ENCODE results near the gene EGFR. TPM values are rescaled to one million over a fixed set of nuclear protein-coding genes. Genes with fewer than 3 reads are reported as not detected.

Gene EGFR
- total RNA-seq, 4 donors from 2014 or later = 224 to 292 (median 233) TPM

DNA sequence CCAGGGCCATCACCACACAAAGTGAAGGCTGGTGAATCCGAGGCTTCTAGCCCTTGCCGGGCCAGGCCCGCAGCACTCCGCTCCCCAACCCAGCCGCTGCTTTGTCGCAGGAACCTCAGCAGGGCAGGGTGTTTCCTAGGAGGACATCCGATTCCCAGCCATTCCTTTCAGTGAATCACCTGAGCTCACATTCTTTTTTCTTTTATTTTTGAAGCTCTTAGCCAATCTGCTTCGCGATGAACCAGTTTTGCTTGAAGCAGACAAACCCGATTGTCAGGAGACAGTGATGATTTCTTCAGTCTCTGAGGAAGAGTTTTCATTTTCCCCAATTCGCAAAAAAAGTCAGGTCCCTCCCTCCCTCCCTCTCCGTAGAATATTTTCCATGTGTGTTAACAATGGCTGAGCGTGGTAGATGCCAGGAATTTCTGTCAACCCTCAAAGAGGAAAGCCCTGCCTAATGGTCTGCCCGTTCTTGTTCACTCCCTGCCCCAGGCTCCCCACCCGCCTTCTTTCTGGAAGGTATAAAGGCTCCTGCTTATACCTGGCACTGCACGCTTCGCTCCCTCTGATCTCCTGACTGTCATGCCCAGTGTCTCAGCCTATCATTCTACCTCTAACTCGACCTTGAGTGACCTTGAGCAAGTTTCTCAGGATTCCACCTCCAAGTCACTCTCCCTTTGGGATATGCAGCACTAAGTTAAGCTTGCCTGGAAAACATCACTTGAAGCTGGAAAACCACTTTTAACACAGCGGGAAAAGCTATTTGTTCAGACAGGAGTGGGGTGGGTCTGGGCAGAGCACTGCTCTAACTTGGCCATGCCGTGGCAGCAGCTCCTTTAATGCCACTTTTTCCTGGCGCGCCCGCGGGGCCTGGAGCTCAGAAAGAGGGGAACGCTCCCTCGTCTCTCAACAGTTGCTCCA lies 35.1 kb downstream of the EGFR start:
- 28 to 39% methylated on average over 26 of the region's 26 CpGs for WGBS, 2 donors
- no peak overlapping the region for H3K4me3 ChIP-seq (ENCODE audit: low read depth, poor library complexity, severe bottlenecking)
- intact Hi-C loops (cut with DNase I; ENCODE audit: low total_unique reads) = no loop called here
- DNase-seq (ENCODE audit: low spot score in 2 of 2) = no peak
- no peak for TF ChIP-seq POLR2A (IDR thresholded peaks at IDR 0.05)
- TF ChIP-seq, protein P1, sequence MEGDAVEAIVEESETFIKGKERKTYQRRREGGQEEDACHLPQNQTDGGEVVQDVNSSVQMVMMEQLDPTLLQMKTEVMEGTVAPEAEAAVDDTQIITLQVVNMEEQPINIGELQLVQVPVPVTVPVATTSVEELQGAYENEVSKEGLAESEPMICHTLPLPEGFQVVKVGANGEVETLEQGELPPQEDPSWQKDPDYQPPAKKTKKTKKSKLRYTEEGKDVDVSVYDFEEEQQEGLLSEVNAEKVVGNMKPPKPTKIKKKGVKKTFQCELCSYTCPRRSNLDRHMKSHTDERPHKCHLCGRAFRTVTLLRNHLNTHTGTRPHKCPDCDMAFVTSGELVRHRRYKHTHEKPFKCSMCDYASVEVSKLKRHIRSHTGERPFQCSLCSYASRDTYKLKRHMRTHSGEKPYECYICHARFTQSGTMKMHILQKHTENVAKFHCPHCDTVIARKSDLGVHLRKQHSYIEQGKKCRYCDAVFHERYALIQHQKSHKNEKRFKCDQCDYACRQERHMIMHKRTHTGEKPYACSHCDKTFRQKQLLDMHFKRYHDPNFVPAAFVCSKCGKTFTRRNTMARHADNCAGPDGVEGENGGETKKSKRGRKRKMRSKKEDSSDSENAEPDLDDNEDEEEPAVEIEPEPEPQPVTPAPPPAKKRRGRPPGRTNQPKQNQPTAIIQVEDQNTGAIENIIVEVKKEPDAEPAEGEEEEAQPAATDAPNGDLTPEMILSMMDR (IDR thresholded peaks at IDR 0.05) = no peak

GRCh38 chr7:55054758-55055157 lies 35.9 kb downstream of the EGFR start:
- 66 to 72% methylated on average over 9 of the region's 9 CpGs for WGBS, 2 donors
- no peak overlapping the region for H3K4me3 ChIP-seq (ENCODE audit: low read depth, poor library complexity, severe bottlenecking)
- intact Hi-C loops (cut with DNase I; ENCODE audit: low total_unique reads) = no loop called here
- DNase-seq (ENCODE audit: low spot score in 2 of 2) = no peak
- no peak for TF ChIP-seq POLR2A (IDR thresholded peaks at IDR 0.05)
- TF ChIP-seq, protein P1 (IDR thresholded peaks at IDR 0.05) = no peak

DNA sequence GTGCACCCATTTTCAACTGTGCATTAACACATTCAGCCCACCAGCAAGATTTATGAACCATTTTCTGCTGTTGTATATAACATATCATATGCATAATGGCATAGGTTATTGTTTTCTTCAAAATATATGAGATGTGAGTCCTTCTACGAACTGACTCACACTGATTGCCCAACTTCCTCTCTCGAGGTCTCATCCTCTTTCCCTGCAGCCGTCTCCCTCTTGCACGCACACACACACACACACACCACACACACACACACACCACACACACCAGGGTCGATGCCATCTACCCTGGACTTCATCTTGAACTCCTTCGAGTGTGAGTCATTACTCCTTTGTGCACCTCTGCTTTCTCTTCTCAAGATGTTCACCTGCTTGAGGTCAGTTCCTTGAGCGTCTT lies 36.7 kb downstream of the EGFR start:
- H3K4me3 ChIP-seq (ENCODE audit: low read depth, poor library complexity, severe bottlenecking) = no peak overlapping the region
- TF ChIP-seq, protein P1 (IDR thresholded peaks at IDR 0.05) = no peak
- TF ChIP-seq POLR2A (IDR thresholded peaks at IDR 0.05) = no peak
- WGBS, 2 donors = 47 to 61% methylated on average over 7 of the region's 7 CpGs
- no peak for DNase-seq (ENCODE audit: low spot score in 2 of 2)
- intact Hi-C loops (cut with DNase I; ENCODE audit: low total_unique reads) = no loop called here

DNA sequence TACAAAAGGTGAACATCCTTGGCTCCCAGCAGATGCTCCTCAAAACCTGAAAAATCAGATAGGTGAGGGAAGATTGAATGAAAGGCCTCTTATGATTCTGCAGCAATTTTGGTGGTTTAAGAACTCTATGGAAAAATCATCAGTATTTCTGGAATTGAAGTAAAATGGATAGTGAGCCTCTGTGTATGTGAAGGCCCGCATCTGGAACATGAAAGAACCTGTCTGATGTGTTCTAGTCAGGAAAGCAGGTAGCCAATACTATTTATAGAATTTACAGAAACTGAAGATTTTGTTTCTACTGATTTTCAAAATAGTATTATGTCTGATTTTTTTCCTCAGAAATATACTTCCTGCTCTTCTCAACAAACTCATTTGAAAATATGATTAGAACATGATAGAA lies 37.3 kb downstream of the EGFR start:
- intact Hi-C loops (cut with DNase I; ENCODE audit: low total_unique reads) = no loop called here
- no peak for DNase-seq (ENCODE audit: low spot score in 2 of 2)
- no peak overlapping the region for H3K4me3 ChIP-seq (ENCODE audit: low read depth, poor library complexity, severe bottlenecking)
- TF ChIP-seq, protein P1 (IDR thresholded peaks at IDR 0.05) = no peak
- TF ChIP-seq POLR2A (IDR thresholded peaks at IDR 0.05) = no peak
- 62 to 66% methylated on average over 1 of the region's 1 CpG for WGBS, 2 donors

GRCh38 chr7:55056577-55057480 lies 38.0 kb downstream of the EGFR start:
- intact Hi-C loops (cut with DNase I; ENCODE audit: low total_unique reads) = no loop called here
- WGBS, 2 donors = 36 to 46% methylated on average over 15 of the region's 15 CpGs
- no peak overlapping the region for H3K4me3 ChIP-seq (ENCODE audit: low read depth, poor library complexity, severe bottlenecking)
- TF ChIP-seq, protein P1 (IDR thresholded peaks at IDR 0.05) = no peak
- TF ChIP-seq POLR2A (IDR thresholded peaks at IDR 0.05) = no peak
- no peak for DNase-seq (ENCODE audit: low spot score in 2 of 2)

Data from lower leg skin (tissue), 4 donors.